AG10803 (cell line): ENCODE results near the gene SH3RF3.
"Not testable (repeated sequence)": the region's sequence is repeated elsewhere in the genome, so short reads cannot be mapped to it uniquely, and the experiment has no call there.

ENCODE experiments used
- DNase-seq: peaks from one replicate; pipeline ENCODE4 v3.0.0; 2010; ENCODE audit warnings: low read depth
- H3K4me3 ChIP-seq: 2 replicates; pipeline ENCODE4 v1.5.1; 2011; ENCODE audit warnings: mild to moderate bottlenecking, low read length, control low read depth
- TF ChIP-seq, protein P1 (sequence below): conservative IDR thresholded peaks from 2 replicates; pipeline ENCODE4 v1.5.1; 2011; ENCODE audit warnings: mild to moderate bottlenecking, low read length, control low read depth, inconsistent platforms

SH3RF3 gene

DNA sequence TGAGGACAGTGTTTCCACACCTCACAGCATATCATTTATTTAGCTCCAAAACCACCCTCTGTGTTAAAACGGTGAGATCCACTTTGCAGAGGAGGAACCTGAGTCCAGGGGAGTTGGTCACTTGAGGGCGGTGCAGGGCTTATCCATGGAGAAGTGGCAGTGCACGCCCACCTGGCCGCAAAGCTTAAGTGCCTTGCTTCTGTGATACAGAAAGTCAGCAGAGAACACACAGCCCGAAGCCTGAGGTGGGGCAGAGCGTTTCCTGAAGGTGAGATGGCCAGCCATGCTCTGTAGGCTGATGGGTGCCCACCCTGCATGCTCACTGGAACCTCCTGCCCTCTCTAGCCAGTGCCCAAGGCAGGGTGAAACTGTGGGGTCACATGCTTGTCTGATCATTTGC is 87.3 kb downstream of the SH3RF3 start:
- no peak for DNase-seq
- TF ChIP-seq, protein P1, sequence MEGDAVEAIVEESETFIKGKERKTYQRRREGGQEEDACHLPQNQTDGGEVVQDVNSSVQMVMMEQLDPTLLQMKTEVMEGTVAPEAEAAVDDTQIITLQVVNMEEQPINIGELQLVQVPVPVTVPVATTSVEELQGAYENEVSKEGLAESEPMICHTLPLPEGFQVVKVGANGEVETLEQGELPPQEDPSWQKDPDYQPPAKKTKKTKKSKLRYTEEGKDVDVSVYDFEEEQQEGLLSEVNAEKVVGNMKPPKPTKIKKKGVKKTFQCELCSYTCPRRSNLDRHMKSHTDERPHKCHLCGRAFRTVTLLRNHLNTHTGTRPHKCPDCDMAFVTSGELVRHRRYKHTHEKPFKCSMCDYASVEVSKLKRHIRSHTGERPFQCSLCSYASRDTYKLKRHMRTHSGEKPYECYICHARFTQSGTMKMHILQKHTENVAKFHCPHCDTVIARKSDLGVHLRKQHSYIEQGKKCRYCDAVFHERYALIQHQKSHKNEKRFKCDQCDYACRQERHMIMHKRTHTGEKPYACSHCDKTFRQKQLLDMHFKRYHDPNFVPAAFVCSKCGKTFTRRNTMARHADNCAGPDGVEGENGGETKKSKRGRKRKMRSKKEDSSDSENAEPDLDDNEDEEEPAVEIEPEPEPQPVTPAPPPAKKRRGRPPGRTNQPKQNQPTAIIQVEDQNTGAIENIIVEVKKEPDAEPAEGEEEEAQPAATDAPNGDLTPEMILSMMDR: no peak
- no peak overlapping the region for H3K4me3 ChIP-seq

DNA sequence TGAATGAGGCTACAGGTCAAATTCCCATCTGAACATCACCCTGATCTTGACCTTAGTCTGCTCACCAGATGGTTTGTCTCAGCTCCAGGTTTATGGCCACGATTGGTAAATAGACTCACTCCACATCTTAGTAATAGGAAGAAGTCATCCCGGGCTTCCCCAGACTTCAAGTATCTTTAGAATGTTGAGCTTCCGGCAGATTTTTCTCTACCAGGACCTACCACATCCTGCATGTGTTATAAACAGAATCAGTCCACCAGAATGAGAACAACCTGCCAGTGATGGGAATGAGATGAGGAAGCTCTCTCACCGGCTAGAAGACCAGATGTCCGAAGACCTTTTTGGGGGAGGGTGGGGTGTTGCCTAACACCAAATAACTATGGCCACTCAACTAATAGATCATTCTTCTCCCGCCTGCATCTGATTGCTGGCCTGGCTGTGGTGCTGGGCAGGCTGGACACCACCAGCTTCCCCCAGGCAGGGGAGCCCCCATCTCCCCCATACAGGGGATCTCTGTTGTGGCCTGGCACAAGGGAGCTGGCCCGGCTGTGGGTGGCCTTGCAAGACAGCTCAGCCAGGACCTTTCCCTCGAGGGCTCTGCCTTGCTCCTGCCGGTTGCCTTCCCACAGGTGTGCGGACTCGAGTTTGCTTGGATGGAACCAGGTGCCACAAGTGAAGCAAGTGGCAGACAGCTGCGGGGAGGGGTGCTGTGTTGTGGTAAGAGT is 88.5 kb downstream of the SH3RF3 start:
- peak; percentile 96 for DNase-seq
- no peak overlapping the region for H3K4me3 ChIP-seq
- TF ChIP-seq, protein P1: no peak

DNA sequence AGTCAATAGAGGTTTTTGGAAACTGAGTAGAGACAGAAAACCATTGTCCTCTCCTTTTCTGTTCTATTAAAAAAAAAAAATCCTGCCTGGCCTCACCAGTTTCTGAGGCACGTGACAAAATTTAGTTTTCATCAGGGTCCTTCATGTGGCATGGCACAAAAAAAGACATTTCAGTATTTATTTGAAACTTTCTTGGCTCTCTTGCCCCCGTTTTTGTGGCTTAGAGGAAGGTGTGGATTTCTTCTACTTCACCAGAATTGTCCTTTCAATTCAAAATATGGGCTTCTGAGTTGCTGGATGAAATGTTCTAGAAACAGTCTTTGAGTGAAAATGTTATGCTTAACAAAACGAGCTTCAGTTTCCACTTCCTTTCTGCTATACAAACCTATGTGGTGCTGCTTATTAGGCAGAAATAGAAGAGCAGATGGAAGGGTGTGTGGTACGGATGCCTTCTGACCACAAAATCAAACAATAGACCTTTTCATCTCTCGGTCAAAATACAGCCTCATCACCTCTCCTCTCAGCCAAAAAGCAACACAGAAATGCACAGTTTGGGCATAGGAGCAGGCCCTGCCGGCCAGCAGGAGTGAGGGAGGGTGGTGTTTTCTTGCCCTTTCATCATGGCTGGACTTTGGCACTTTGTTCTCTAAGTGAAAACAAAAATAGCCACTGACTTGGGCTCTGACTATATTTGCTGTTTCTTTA is 89.2 kb downstream of the SH3RF3 start:
- no peak overlapping the region for H3K4me3 ChIP-seq
- TF ChIP-seq, protein P1: no peak
- peak; percentile 22 for DNase-seq

DNA sequence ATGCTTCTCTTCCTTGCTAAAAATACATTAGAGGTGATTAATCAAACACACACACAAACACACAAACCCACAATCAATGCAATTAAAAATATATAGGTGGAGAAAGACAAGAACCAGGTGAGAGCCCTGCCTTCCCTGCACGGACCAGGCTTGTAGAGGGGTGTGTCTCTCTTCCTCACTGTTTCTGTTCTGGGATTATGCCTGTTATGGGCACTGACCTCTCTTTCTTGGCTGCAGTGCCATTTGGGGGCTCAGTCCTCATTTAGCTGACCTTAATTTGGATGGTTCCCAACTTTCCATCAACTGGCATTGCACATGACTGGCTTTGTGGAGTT is 89.8 kb downstream of the SH3RF3 start:
- no peak for DNase-seq
- H3K4me3 ChIP-seq: no peak overlapping the region
- TF ChIP-seq, protein P1: no peak

DNA sequence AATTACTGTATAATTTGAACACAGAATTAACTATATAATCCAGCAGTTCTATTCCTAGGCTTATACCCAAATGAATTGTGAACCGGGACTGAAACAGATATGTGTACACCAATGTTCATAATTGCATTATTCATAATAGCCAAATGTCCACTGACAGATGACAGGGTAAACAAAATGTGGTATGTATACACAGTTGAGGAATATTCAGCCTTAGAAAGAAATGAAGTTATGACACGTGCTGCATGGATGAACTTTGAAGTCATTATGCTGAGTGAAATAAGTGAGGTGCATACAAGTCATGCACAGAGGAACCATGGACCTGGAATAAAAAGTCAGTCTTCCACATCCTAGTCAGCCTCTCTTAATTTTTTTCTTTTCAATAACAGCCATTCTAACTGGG is 91.9 kb downstream of the SH3RF3 start:
- TF ChIP-seq, protein P1: no peak
- no peak overlapping the region for H3K4me3 ChIP-seq
- DNase-seq: no peak

DNA sequence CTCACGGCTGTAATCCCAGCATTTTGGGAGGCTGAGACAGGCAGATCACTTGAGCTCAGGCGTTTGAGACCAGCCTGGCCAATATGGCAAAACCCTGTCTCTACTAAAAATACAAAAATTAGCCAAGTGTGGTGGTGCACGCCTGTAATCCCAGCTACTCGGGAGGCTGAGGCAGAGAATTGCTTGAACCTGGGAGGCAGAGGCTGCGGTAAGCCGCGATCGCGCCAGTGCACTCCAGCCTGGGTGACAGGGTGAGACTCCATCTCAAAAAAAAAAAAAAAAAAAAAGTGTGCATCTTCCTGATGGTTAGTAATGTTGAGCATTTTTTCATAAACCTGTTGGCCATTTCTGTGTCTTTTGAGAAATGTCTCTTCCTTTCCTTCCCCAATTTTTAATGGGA is 92.3 kb downstream of the SH3RF3 start:
- not testable (repeated sequence) for H3K4me3 ChIP-seq, DNase-seq

DNA sequence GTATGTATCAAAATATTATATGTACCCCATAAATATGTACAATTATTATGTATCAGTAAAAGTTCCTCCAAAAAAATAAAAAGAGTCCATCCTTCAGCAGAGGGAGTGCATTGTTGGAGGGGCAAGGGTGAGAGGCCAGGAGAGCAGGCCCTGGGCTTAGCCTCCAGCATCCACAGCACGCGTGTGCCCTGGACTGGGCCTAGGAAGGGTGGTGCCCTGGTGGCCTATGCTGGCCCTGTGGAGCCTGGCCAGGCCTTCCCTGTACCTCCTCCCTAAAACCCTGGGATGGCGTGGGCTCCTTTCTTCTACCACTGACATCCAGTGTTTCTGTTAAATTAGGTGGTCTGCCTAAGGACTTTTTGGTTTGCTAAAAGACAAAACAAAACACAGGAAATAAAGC is 93.4 kb downstream of the SH3RF3 start:
- DNase-seq: no peak
- H3K4me3 ChIP-seq: no peak overlapping the region
- TF ChIP-seq, protein P1: no peak
